8988T (cell line): ENCODE data around the gene POLR1G.
A peak's percentile ranks its signal among the peaks of the same experiment; 100 is the strongest.

Source experiments
- DNase-seq: peaks from one replicate; pipeline ENCODE4 v3.0.0; 2011

POLR1G gene

GRCh38 chr19:45448887-45449299 is 42.4 kb downstream of the POLR1G start:
- DNase-seq = no peak

- no peak for DNase-seq
These were observed 43.5 kb downstream of the POLR1G start for GRCh38 chr19:45450012-45450333.

GRCh38 chr19:45451131-45451849 is 44.8 kb downstream of the POLR1G start:
- no peak for DNase-seq

- DNase-seq = no peak
These were observed 45.5 kb downstream of the POLR1G start for GRCh38 chr19:45451850-45452387.

GRCh38 chr19:45455707-45456499 is 49.5 kb downstream of the POLR1G start:
- DNase-seq = peak; percentile 72

GRCh38 chr19:45456500-45456815 is 50.0 kb downstream of the POLR1G start:
- DNase-seq = no peak

GRCh38 chr19:45457776-45458175 is 51.3 kb downstream of the POLR1G start:
- no peak for DNase-seq
